GM18505 (cell line): Measurements from ENCODE around the gene AFF1.
"Not testable (repeated sequence)": the region's sequence is repeated elsewhere in the genome, so short reads cannot be mapped to it uniquely, and the experiment has no call there.

Experiments used
- ATAC-seq: cut with Tn5 transposase; IDR thresholded peaks from one replicate; pipeline ENCODE4 v1.9.1; 2021; ENCODE audit not compliant: unreplicated experiment
- POLR2A ChIP-seq: IDR thresholded peaks from 4 replicates; pipeline ENCODE4 v1.6.1; 2011; ENCODE audit warnings: borderline replicate concordance; ENCODE audit not compliant: insufficient read depth, insufficient read length; ENCODE audit errors: extremely low read depth

AFF1 gene

GRCh38 chr4:87031920-87032319 is 97.1 kb downstream of the AFF1 start:
- no peak for ATAC-seq
- no peak for TF ChIP-seq POLR2A

- no peak for ATAC-seq
- TF ChIP-seq POLR2A = no peak
Measured at GRCh38 chr4:87032884-87033533, 98.2 kb downstream of the AFF1 start.

GRCh38 chr4:87033902-87034301 is 99.1 kb downstream of the AFF1 start:
- ATAC-seq = no peak
- TF ChIP-seq POLR2A = no peak

- no peak for TF ChIP-seq POLR2A
Measured at GRCh38 chr4:87034527-87034926, 99.7 kb downstream of the AFF1 start.

GRCh38 chr4:87035881-87036509 is 101.2 kb downstream of the AFF1 start:
- no peak for TF ChIP-seq POLR2A
- ATAC-seq = no peak

More at GRCh38 chr4:87034527-87034926, 99.7 kb downstream of the AFF1 start:
- ATAC-seq = no peak

GRCh38 chr4:87036713-87037112 is 101.9 kb downstream of the AFF1 start:
- no peak for ATAC-seq
- TF ChIP-seq POLR2A = no peak

- ATAC-seq = not testable (repeated sequence)
Measured at GRCh38 chr4:87037171-87037570, 102.4 kb downstream of the AFF1 start.

GRCh38 chr4:87037671-87038334 is 103.0 kb downstream of the AFF1 start:
- TF ChIP-seq POLR2A = no peak
- ATAC-seq = no peak

GRCh38 chr4:87038837-87039615 is 104.2 kb downstream of the AFF1 start:
- peak; percentile 55 for ATAC-seq
- TF ChIP-seq POLR2A = no peak

GRCh38 chr4:87041141-87041540 is 106.3 kb downstream of the AFF1 start:
- no peak for ATAC-seq
- TF ChIP-seq POLR2A = no peak

GRCh38 chr4:87042221-87042620 is 107.4 kb downstream of the AFF1 start:
- no peak for ATAC-seq
- TF ChIP-seq POLR2A = no peak

GRCh38 chr4:87042986-87043820 is 108.4 kb downstream of the AFF1 start:
- TF ChIP-seq POLR2A = no peak
- ATAC-seq = no peak

- ATAC-seq = no peak
- TF ChIP-seq POLR2A = no peak
Measured at GRCh38 chr4:87044511-87045233, 109.9 kb downstream of the AFF1 start.

- no peak for ATAC-seq
- TF ChIP-seq POLR2A = no peak
Measured at GRCh38 chr4:87045234-87045558, 110.4 kb downstream of the AFF1 start.
